ENCODE data around the gene TMOD3.
"Not testable (repeated sequence)": the region's sequence is repeated elsewhere in the genome, so short reads cannot be mapped to it uniquely, and the experiment has no call there.

Gene TMOD3

GRCh38 chr15:51829376-51830275 is at the start of gene TMOD3:
TSS of gene TMOD3 (plus strand) at chr15:51829653. CDS start at chr15:51862885, 33,232 bp downstream.
- peak; percentile 89 for DNase-seq

- DNase-seq: no peak
These were observed 48.8 kb upstream of the TMOD3 start for GRCh38 chr15:51780636-51781035.

GRCh38 chr15:51781506-51781905 is 47.9 kb upstream of the TMOD3 start:
- DNase-seq: no peak

- no peak for DNase-seq
These were observed 47.0 kb upstream of the TMOD3 start for GRCh38 chr15:51782357-51782896.

- DNase-seq: no peak
These were observed 45.5 kb upstream of the TMOD3 start for GRCh38 chr15:51783967-51784366.

- not testable (repeated sequence) for DNase-seq
These were observed 42.3 kb upstream of the TMOD3 start for GRCh38 chr15:51787130-51787529.

- not testable (repeated sequence) for DNase-seq
These were observed 37.0 kb upstream of the TMOD3 start for GRCh38 chr15:51792474-51792873.

GRCh38 chr15:51793521-51794305 is 35.7 kb upstream of the TMOD3 start:
- peak; percentile 37 for DNase-seq

GRCh38 chr15:51796847-51797401 is 32.5 kb upstream of the TMOD3 start:
- DNase-seq: no peak

- DNase-seq: no peak
These were observed 31.2 kb upstream of the TMOD3 start for GRCh38 chr15:51798281-51798680.

GRCh38 chr15:51799282-51800252 is 29.9 kb upstream of the TMOD3 start:
- DNase-seq: no peak

GRCh38 chr15:51801391-51801835 is 28.0 kb upstream of the TMOD3 start:
- DNase-seq: no peak

GRCh38 chr15:51802593-51802992 is 26.9 kb upstream of the TMOD3 start:
- DNase-seq: no peak

- no peak for DNase-seq
These were observed 25.5 kb upstream of the TMOD3 start for GRCh38 chr15:51803965-51804364.

GRCh38 chr15:51806123-51806522 is 23.3 kb upstream of the TMOD3 start:
- no peak for DNase-seq

GRCh38 chr15:51809457-51809856 is 20.0 kb upstream of the TMOD3 start:
- no peak for DNase-seq

GRCh38 chr15:51812598-51812997 is 16.9 kb upstream of the TMOD3 start:
- no peak for DNase-seq

- no peak for DNase-seq
These were observed 14.8 kb upstream of the TMOD3 start for GRCh38 chr15:51814606-51815005.

GRCh38 chr15:51816611-51817010 is 12.8 kb upstream of the TMOD3 start:
- DNase-seq: no peak

GRCh38 chr15:51818150-51818549 is 11.3 kb upstream of the TMOD3 start:
- no peak for DNase-seq

GRCh38 chr15:51825698-51826097 is 3.8 kb upstream of the TMOD3 start:
- DNase-seq: no peak
